ENCODE measurements around the gene EEF2K. TPM values are rescaled to one million over a fixed set of nuclear protein-coding genes. Genes with fewer than 3 reads are reported as not detected.

The EEF2K gene
- total RNA-seq = 19.5 and 30.1 TPM in 2 replicates

GRCh38 chr16:22206013-22206841 lies at the start of gene EEF2K:
Gene EEF2K (plus strand): TSS chr16:22206278. CDS start chr16:22225730, 19,452 bp downstream.

DNA sequence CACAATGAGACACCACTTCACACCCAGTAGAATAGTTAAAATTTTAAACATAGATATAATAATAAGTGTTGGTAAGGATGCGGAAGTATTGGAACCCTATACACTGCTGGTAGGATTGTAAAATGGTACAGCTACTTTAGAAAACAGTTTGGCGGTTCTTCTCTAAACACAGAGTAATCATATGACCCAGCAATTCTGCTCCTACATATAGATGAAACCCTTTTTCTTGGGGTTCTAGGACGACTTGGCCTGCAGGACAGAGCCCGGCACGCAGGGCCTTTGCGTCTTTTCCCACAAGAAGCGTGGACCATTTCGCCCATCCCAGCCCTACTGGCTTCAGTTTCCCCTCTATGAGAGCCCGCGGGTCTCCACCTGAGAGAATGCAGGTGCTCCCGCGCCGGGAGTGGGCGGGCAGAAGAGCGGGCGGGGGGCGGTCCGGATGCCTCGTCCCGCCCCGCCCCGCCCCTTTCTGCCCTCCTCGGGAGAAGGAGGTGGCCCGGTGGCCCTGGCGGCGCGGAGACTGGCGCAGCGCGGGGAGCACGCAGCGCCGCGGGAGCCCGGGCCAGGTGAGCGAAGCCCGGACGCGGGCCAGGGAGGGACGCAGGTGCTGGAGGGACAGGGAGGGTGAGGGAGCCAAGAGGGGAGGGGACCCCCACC lies 44.0 kb upstream of the EEF2K start, which contains the start of gene SDR42E2:
TSS of gene SDR42E2 (plus strand) at position 508 of the 657 bp plus-strand sequence. CDS start 3,077 bp downstream, outside the sequence.

DNA sequence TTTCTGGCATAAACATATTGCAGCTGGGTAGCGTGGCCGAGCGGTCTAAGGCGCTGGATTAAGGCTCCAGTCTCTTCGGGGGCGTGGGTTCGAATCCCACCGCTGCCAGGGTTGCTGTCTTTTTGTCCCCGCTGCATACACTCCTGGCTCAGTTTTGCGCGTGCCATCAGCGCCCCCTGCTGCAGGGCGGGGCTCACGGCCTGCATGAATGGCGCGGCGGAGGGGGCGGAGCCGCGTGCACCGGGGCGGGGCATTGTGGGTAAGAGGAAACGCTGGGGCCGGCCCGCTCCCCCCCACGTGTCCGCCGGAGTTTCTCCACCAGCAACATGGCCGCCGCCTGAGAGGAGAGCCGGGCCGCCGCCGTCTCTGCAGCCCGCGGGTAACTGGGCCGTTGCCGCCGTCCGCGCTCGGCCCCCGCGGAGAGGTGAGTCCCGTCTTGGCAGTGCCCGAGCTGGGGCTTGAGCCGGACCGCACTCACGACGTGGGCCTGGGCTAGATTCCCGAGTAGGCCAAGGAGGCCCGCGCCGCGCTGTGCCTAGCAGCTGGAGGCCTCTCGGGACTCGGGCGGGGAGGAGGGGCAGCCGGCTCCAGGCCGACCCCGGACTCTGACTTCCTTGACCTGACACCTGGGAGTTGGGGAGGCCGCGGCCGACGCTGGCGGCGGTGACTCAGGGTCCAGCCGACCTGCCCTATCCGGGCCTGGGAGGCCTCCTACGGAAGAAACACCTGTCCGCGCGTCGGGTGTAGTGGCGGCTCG lies 91.2 kb downstream of the EEF2K start, which contains the start of gene POLR3E:
TSS of gene POLR3E (plus strand) at position 296 of the 757 bp plus-strand sequence. CDS start 5,560 bp downstream, outside the sequence.

Other genes with a start within 250 kb of the EEF2K start
- gene PDZD9, start 205.2 kb upstream of the EEF2K start, total RNA-seq = not detected in 2 replicates
- 13.6 and 35.1 TPM in 2 replicates for gene MOSMO, start 198.2 kb upstream of the EEF2K start, total RNA-seq
- gene VWA3A, start 113.7 kb upstream of the EEF2K start, total RNA-seq = 0.14 TPM in 1 of 2 replicates, not detected in the other
- gene SDR42E2, start 43.8 kb upstream of the EEF2K start, total RNA-seq = under 0.01 TPM in 1 of 2 replicates, not detected in the other
- 45.2 and 78.6 TPM in 2 replicates for gene POLR3E, start 91.1 kb downstream of the EEF2K start, total RNA-seq
- 36.1 and 61.9 TPM in 2 replicates for gene CDR2, start 168.3 kb downstream of the EEF2K start, total RNA-seq